BJ (cell line): Measurements from ENCODE around the gene RAB11FIP4. TPM values are rescaled to one million over a fixed set of nuclear protein-coding genes. Genes with fewer than 3 reads are reported as not detected.

Experiments used
- CTCF ChIA-PET: fragments of 350-600 bp; formaldehyde crosslinking; extraction: SDS; loops from one replicate; lab custom pipeline; 2021; ENCODE audit warnings: antibody characterized with exemption, inconsistent platforms; lab: Yijun Ruan, JAX
- POLR2A ChIA-PET: fragments of 300-600 bp; sonication (Branson Sonifier 250); formaldehyde crosslinking; extraction: SDS; loops from one replicate; lab custom pipeline; 2021; ENCODE audit warnings: antibody characterized with exemption; lab: Charles Lee
- DNase-seq: peaks from one replicate; pipeline ENCODE4 v3.0.0-alpha.2; 2011; ENCODE audit warnings: low read depth
- H3K27me3 ChIP-seq: 2 replicates; pipeline ENCODE4 v1.6.0; 2011; ENCODE audit warnings: low read length; ENCODE audit not compliant: control insufficient read depth, insufficient read depth
- H3K36me3 ChIP-seq: 2 replicates; pipeline ENCODE4 v1.5.1; 2011; ENCODE audit warnings: low read length; ENCODE audit not compliant: control insufficient read depth, insufficient read depth
- H3K4me3 ChIP-seq: 2 replicates; pipeline ENCODE4 v1.5.1; 2011; ENCODE audit warnings: low read depth, mild to moderate bottlenecking, control low read depth, low read length
- polyA plus RNA-seq: library from polyadenylated mRNA; depleted of rRNA; stranded (reverse); fragments of >200 nt; gene quantifications from 2 replicates; pipeline ENCODE4 v1.2.3, GENCODE V29; 2011
- TF ChIP-seq, protein P1 (sequence below): IDR thresholded peaks from 2 replicates; pipeline ENCODE4 v1.5.1; 2011; ENCODE audit warnings: low read depth, mild to moderate bottlenecking, control low read depth, inconsistent platforms, low read length, moderate library complexity; ENCODE audit not compliant: insufficient read depth

Gene RAB11FIP4
- polyA plus RNA-seq, 1 experiment, result 0.15 TPM

DNA sequence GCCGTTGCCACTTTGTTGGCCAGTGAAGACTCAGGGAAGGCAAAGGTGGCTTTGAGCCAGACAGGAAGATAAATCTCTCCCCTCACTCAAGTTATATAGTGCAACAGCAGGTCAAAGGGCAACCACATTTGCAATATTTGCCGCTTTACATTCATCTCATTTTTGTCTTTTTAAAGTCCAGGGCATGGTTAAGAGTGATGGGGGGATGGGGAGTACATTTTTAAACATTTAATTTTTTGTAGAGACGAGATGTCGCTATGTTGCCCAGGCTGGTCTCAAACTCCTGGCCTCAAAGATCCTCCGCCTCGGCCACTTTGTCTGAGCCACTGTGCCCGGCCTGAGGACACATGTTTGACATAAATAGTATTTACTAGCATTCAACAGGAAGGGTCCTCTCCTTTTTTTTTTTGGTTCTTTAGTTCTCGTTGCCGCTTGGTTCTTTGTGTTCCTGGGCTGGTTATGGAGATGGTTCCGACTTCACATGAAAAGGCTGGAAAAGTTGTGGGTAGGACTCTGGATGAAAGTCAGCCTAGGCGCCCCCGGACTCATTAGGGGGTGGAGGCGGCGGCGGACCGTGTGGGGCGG lies 95.7 kb downstream of the RAB11FIP4 start:
- TF ChIP-seq, protein P1, sequence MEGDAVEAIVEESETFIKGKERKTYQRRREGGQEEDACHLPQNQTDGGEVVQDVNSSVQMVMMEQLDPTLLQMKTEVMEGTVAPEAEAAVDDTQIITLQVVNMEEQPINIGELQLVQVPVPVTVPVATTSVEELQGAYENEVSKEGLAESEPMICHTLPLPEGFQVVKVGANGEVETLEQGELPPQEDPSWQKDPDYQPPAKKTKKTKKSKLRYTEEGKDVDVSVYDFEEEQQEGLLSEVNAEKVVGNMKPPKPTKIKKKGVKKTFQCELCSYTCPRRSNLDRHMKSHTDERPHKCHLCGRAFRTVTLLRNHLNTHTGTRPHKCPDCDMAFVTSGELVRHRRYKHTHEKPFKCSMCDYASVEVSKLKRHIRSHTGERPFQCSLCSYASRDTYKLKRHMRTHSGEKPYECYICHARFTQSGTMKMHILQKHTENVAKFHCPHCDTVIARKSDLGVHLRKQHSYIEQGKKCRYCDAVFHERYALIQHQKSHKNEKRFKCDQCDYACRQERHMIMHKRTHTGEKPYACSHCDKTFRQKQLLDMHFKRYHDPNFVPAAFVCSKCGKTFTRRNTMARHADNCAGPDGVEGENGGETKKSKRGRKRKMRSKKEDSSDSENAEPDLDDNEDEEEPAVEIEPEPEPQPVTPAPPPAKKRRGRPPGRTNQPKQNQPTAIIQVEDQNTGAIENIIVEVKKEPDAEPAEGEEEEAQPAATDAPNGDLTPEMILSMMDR, result no peak
- DNase-seq, result no peak
- Histone ChIP-seq H3K36me3 (no peaks in the 10 kb centered on the region), H3K4me3 (no peak overlapping the region), H3K27me3 (peaks cover 35% of the 10 kb centered on the region)
- ChIA-PET POLR2A (no interaction called here), CTCF (interaction anchor here (1.1 kb wide), 1 partner anchor 39 kb away, joined by 3 read pairs; no protein-coding TSS in a partner anchor)

DNA sequence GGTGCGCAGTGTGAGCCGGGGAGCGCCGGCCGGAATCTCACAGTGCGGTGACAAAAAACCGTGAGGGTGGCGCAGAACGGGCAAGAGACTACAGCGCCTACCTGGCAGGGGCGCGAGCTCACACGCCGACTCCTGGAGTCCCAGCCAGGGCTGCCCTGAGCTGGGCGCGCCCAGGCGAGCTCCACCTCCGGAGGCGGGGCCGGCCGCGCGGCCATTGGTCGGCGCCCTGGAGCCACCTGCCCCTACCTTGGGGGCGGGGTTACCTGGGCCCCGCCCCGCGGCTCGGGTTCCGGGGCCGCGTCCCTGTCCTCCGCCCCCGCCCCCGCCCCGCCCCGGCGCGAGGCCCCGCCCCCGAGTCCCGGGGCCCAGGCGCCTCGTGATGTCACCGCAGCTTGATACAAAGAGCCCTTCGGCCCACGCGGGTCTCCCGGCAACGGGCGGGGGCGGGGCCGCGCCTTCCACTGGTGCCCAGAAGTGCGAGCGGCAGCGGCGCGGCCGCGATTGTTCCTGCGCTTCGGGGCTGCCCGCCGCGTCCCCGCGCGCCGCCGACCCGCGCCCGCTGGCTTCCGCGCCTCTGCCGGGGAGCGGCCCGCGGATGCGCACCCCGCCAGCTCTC lies 96.3 kb downstream of the RAB11FIP4 start:
- CTCF ChIA-PET, result interaction anchor here (1.1 kb wide), 1 partner anchor 38 kb away, joined by 3 read pairs; no protein-coding TSS in a partner anchor
- DNase-seq, result no peak
- TF ChIP-seq, protein P1, result no peak
- H3K36me3 ChIP-seq, result no peaks in the 10 kb centered on the region
- H3K4me3 ChIP-seq, result peak overlapping the region; percentile 23
- POLR2A ChIA-PET, result no interaction called here
- H3K27me3 ChIP-seq, result peaks cover 35% of the 10 kb centered on the region

DNA sequence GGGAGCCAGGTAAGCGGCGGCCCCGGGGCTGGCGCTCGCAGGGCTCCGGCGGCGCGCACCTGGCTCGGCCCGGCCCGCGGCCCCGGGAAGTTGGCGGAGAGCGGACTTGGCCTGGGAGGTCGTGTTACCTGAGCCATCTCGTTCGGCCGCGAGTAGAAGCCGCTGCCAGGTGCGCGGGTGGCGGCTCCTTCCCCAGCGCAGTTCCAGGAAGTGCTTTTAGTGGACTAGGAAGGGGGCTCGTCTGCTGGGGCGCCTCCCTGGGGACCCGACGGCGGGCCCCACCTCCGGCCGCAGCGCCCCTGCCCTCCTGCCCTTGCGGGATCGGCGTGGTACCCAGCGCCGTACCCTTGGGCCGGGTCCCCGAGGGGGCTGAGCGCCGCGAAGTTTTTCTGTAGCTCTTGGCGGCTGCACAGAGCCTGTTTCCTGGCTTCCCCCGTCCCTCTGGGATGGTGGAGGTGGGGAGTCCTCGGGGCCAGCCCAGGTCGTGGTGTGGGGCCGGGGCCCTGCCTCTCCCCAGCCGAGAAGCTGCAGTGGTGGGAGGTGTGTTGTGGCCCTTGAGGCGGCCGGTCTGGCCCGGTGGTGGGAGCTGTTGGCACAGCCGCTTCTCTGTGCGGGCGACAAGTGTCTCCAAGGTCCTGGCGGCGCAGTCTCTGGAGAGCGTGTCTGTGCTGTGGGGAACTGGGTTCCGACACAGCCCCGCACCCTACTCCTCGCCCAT lies 96.9 kb downstream of the RAB11FIP4 start:
- no peaks in the 10 kb centered on the region for H3K36me3 ChIP-seq
- TF ChIP-seq, protein P1, result no peak
- peak overlapping the region; percentile 23 for H3K4me3 ChIP-seq
- no peak for DNase-seq
- peaks cover 35% of the 10 kb centered on the region for H3K27me3 ChIP-seq
- POLR2A ChIA-PET, result no interaction called here
- CTCF ChIA-PET, result interaction anchor here (1.1 kb wide), 1 partner anchor 37 kb away, joined by 3 read pairs; no protein-coding TSS in a partner anchor

DNA sequence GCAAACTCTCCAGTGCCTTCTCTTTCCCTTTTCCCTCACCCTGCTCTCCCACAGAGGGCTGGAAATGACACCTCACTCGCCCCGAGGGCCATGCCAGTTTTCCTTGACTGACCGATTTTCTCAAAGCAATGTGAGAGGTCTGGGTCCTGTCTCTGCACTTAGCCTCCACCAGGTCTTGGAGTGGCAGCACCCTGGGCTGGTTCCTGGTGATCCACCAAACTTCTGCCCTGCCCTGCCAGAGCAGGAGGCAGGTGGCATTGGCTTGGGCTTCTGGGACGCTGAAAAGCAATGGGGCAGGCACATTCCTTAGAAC lies 97.5 kb downstream of the RAB11FIP4 start:
- ChIA-PET CTCF (no interaction called here), POLR2A (no interaction called here)
- TF ChIP-seq, protein P1, result no peak
- Histone ChIP-seq H3K4me3 (no peak overlapping the region), H3K27me3 (peaks cover 35% of the 10 kb centered on the region), H3K36me3 (no peaks in the 10 kb centered on the region)
- no peak for DNase-seq

DNA sequence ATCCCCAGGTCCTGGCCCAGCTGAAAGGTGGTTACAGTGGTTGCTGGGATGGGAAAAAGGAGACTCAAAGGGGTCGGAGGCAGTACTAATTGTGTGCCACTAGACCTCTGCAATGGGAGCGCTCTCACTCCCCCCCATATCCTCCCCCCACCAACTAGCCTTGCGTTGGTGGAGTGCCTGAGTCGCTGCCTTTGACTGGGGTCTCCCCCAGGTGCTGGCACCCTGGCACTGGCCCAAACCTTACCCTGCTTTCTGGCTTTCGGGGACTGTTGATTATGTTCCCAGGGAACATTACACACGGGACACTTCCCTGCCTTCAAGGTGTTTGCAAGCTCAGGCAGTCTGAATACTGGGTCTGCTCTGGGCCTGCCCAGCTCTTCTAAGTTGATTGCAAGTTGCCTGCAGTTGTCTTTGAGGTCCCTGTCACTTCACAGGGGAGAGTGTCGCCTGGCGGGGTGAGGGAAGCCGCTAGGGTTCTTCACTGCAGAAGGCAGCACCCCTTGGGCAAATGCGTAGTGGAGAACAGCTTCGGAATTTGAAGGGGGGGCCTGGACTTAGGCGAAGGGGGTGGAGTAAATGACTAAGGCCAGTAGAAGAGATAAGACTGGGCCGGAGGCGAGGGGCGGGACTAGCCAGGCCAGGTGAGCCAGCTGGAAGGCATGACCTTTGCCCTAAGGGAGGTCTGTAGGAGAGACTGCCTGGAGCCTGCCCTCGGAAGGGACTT lies 98.0 kb downstream of the RAB11FIP4 start:
- Histone ChIP-seq H3K4me3 (no peak overlapping the region), H3K36me3 (no peaks in the 10 kb centered on the region), H3K27me3 (peaks cover 37% of the 10 kb centered on the region)
- POLR2A ChIA-PET, result no interaction called here
- CTCF ChIA-PET, result no interaction called here
- DNase-seq, result no peak
- TF ChIP-seq, protein P1, result no peak
